ENCODE results near the gene MXD1.

DNA sequence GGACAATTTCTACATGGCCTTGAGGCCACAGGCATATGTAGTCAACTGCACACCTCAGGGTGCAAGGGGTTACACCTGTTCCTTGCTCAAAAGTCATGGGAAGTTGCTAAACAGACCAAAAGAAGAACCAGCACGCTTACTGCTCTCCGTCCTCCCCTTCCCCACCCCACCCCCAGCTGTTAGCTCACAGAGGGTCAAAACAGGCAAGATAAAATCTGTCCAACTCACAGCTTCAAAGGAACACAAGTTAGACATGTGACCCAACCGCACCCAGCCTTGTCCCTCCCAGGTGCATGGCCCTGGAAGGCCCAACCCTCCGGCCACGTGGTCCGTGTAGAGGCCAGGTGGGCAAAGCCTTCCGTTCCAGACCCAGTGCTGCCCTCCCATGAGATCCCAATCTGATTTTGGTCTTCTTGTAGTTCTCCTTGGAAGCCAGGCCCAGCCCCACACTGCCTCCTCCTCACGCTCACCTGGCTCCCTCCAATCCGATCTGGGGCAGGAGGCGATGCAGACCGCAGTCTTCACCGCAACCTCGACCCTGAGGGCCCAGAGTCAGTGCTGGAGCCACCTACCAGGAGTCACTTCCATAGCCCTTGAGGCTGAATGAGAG, 61.0 kb downstream of the MXD1 start:
- no peak for TF ChIP-seq CTCF (IDR thresholded peaks at IDR 0.05 in 4 of 5, conservative IDR thresholded peaks at IDR 0.05 in 1 of 5)
- no peak for TF ChIP-seq POLR2A (IDR thresholded peaks at IDR 0.05)
